ENCODE data around the gene PMEPA1.
"Not testable (repeated sequence)": the region's sequence is repeated elsewhere in the genome, so short reads cannot be mapped to it uniquely, and the experiment has no call there.

The PMEPA1 gene

DNA sequence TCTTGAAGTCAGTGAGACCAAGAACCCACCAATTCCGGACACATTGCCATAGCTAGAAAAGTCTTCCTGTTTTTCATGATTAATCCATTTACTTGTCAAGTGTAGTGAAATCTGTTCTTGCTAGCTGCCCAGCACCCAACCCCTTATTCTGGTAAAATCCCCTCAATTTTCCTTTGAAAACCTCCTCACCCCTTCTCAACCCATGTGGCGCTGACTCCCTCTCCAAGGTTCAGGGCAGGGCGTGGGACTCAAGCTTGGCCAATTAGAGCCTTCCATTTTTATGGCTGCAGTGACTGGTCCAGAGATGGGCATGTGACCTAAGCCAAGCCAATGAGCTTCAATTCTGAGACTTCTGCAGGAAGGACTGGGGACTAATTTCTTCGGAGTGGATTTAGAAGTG lies 79.8 kb downstream of the PMEPA1 start:
- no peak for DNase-seq (ENCODE audit: low spot score)
- TF ChIP-seq, protein P1, sequence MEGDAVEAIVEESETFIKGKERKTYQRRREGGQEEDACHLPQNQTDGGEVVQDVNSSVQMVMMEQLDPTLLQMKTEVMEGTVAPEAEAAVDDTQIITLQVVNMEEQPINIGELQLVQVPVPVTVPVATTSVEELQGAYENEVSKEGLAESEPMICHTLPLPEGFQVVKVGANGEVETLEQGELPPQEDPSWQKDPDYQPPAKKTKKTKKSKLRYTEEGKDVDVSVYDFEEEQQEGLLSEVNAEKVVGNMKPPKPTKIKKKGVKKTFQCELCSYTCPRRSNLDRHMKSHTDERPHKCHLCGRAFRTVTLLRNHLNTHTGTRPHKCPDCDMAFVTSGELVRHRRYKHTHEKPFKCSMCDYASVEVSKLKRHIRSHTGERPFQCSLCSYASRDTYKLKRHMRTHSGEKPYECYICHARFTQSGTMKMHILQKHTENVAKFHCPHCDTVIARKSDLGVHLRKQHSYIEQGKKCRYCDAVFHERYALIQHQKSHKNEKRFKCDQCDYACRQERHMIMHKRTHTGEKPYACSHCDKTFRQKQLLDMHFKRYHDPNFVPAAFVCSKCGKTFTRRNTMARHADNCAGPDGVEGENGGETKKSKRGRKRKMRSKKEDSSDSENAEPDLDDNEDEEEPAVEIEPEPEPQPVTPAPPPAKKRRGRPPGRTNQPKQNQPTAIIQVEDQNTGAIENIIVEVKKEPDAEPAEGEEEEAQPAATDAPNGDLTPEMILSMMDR (IDR thresholded peaks at IDR 0.05; ENCODE audit: borderline replicate concordance, control extremely low read depth, extremely low read depth, insufficient read depth, missing control alignments) = no peak
- in situ Hi-C loops (cut with MboI; ENCODE audit: low sequenced_read_pairs, unreplicated experiment) = no loop called here

GRCh38 chr20:57629491-57629901 lies 80.3 kb downstream of the PMEPA1 start:
- DNase-seq (ENCODE audit: low spot score); in situ Hi-C loops (cut with MboI; ENCODE audit: low sequenced_read_pairs, unreplicated experiment): not testable (repeated sequence)

DNA sequence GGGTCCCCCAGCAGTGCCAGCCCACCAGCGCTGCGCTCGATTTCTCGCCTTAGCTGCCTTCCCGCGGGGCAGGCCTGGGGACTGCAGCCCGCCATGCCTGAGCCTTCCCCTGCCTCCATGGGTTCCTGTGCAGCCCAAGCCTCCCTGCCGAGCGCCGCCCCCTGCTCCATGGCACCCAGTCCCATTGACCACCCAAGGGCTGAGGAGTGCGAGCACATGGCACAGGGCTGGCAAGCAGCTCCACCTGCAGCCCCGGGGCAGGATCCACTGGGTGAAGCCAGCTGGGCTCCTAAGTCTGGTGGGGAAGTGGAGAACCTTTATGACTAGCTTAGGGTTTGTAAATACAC lies 80.9 kb downstream of the PMEPA1 start:
- DNase-seq (ENCODE audit: low spot score); in situ Hi-C loops (cut with MboI; ENCODE audit: low sequenced_read_pairs, unreplicated experiment): not testable (repeated sequence)

- DNase-seq (ENCODE audit: low spot score) = peak; percentile 37
- in situ Hi-C loops (cut with MboI; ENCODE audit: low sequenced_read_pairs, unreplicated experiment) = no loop called here
- TF ChIP-seq, protein P1 (IDR thresholded peaks at IDR 0.05; ENCODE audit: borderline replicate concordance, control extremely low read depth, extremely low read depth, insufficient read depth, missing control alignments) = no peak
Measured at GRCh38 chr20:57628047-57628961, 81.5 kb downstream of the PMEPA1 start.

GRCh38 chr20:57627339-57627738 lies 82.5 kb downstream of the PMEPA1 start:
- no peak for DNase-seq (ENCODE audit: low spot score)
- in situ Hi-C loops (cut with MboI; ENCODE audit: low sequenced_read_pairs, unreplicated experiment) = no loop called here
- TF ChIP-seq, protein P1 (IDR thresholded peaks at IDR 0.05; ENCODE audit: borderline replicate concordance, control extremely low read depth, extremely low read depth, insufficient read depth, missing control alignments) = no peak

DNA sequence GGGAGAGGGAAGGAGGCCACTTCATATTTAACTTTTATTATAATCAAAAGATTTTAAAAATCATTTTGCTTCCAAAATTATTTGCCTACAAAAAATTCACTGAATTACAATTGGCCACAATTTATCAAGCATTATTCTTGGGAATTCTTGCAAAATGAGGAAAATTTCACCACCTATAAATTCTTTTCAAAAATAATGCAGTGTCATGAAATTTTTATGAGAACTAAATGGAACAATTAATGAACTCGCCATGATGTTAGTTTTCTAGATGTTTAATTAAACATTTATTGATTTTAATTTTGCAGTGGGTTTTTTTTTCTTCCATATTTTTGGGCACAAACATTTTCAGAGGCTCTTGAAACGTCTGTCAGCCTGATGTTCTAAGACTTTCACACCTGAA lies 83.8 kb downstream of the PMEPA1 start:
- no peak for DNase-seq (ENCODE audit: low spot score)
- TF ChIP-seq, protein P1 (IDR thresholded peaks at IDR 0.05; ENCODE audit: borderline replicate concordance, control extremely low read depth, extremely low read depth, insufficient read depth, missing control alignments) = no peak
- in situ Hi-C loops (cut with MboI; ENCODE audit: low sequenced_read_pairs, unreplicated experiment) = no loop called here

GRCh38 chr20:57625181-57625958 lies 84.4 kb downstream of the PMEPA1 start:
- in situ Hi-C loops (cut with MboI; ENCODE audit: low sequenced_read_pairs, unreplicated experiment) = no loop called here
- TF ChIP-seq, protein P1 (IDR thresholded peaks at IDR 0.05; ENCODE audit: borderline replicate concordance, control extremely low read depth, extremely low read depth, insufficient read depth, missing control alignments) = no peak
- no peak for DNase-seq (ENCODE audit: low spot score)

Data from GM13976 (cell line).